Uterus (tissue), 4 donors: ENCODE data around the gene EXO5. TPM values are rescaled to one million over a fixed set of nuclear protein-coding genes. Genes with fewer than 3 reads are reported as not detected.

ENCODE experiments used
- DNase-seq, 2 donors: peaks; one replicate each; pipeline ENCODE4 v3.0.0-alpha.2; 2019 to 2020
- H3K27ac ChIP-seq, 2 donors: fragments of 200-600 bp; sonication (generic); 1 replicate in 1 of 2; 2 replicates in 1 of 2; pipeline ENCODE4 v1.5.1; 2016 to 2018
- H3K27me3 ChIP-seq, 2 donors: fragments of 200-600 bp; sonication (generic); one replicate each; pipeline ENCODE4 v1.5.1; 2018 to 2019; ENCODE audit warnings: control low read depth in 1 of 2
- H3K36me3 ChIP-seq, 2 donors: fragments of 200-600 bp; sonication (generic); one replicate each; pipeline ENCODE4 v1.5.1; 2019; ENCODE audit warnings: control low read depth in 1 of 2
- H3K4me1 ChIP-seq, 2 donors: fragments of 200-600 bp; sonication (generic); one replicate each; pipeline ENCODE4 v1.5.1; 2018 to 2019; ENCODE audit warnings: control low read depth in 1 of 2
- H3K4me3 ChIP-seq, 2 donors: fragments of 200-600 bp; sonication (generic); 1 replicate in 1 of 2; 2 replicates in 1 of 2; pipeline ENCODE4 v1.5.1; 2018 to 2019; ENCODE audit warnings: mild to moderate bottlenecking in 1 of 2
- H3K9me3 ChIP-seq, 2 donors: fragments of 200-600 bp; sonication (generic); one replicate each; pipeline ENCODE4 v1.5.1; 2019; ENCODE audit warnings: control low read depth in 1 of 2
- CTCF ChIP-seq, 4 experiments: fragments of 200-600 bp in 2 of 4; fragments of 450-650 bp in 2 of 4; sonication (generic) in 2 of 4; IDR thresholded peaks; one replicate each; pipeline ENCODE4 v1.5.1; 2016 to 2019; ENCODE audit warnings: antibody characterized with exemption in 4 of 4, mild to moderate bottlenecking in 2 of 4, moderate library complexity in 1 of 4
- POLR2A ChIP-seq, 2 donors: fragments of 450-650 bp; IDR thresholded peaks; one replicate each; pipeline ENCODE4 v1.6.1; 2016; ENCODE audit warnings: antibody characterized with exemption in 2 of 2, mild to moderate bottlenecking in 1 of 2, moderate library complexity in 1 of 2
- intact Hi-C: fragments of 100-400 bp; cut with DNase I; formaldehyde crosslinking; loops from one replicate; pipeline ENCODE4 v1.15.1; 2023; ENCODE audit warnings: low total_unique reads
- total RNA-seq, 4 donors: library from RNA; depleted of rRNA in 3 of 4; stranded (reverse); fragments of >200 nt in 3 of 4; gene quantifications; one replicate each; pipeline versions ENCODE4 v1.1.0 to v1.2.4, GENCODE V29; 2014 to 2023
- donor health status: DM: yes; HTN: yes; CAD: no.

The EXO5 gene
- total RNA-seq, 4 donors from 2014 or later: 5.3 to 22.6 (median 8.2) TPM

GRCh38 chr1:40531381-40532061 is 23.0 kb downstream of the EXO5 start, which contains the start of gene ZNF684:
Gene ZNF684, plus strand, starts transcription at chr1:40531637. Its CDS starts 1,530 bp downstream, at chr1:40533167.
- no peaks in the 10 kb centered on the region for H3K9me3 ChIP-seq
- peaks cover 0 to 6% of the 10 kb centered on the region in 2 donors for H3K4me1 ChIP-seq
- H3K36me3 ChIP-seq: no peaks in the 10 kb centered on the region
- peak; percentile 83 to 86 for DNase-seq
- intact Hi-C loops: no loop called here
- H3K27me3 ChIP-seq: no peaks in the 10 kb centered on the region
- TF ChIP-seq POLR2A (IDR thresholded peaks at IDR 0.05) (peak; percentile 17 to 38), CTCF (IDR thresholded peaks at IDR 0.05) (no peak)
- peak within 1 kb of the TSS; percentile 47 to 72 for H3K4me3 ChIP-seq
- H3K27ac ChIP-seq: peak within 1 kb of the TSS; percentile 76 to 85

GRCh38 chr1:40532062-40532389 is 23.5 kb downstream of the EXO5 start:
- Histone ChIP-seq H3K27me3 (no peaks in the 10 kb centered on the region), H3K36me3 (no peaks in the 10 kb centered on the region), H3K27ac (peak overlapping the region; percentile 76 to 85), H3K4me1 (peaks cover 0 to 6% of the 10 kb centered on the region in 2 donors), H3K4me3 (peak overlapping the region; percentile 47 to 72), H3K9me3 (no peaks in the 10 kb centered on the region)
- no peak for TF ChIP-seq CTCF (IDR thresholded peaks at IDR 0.05)
- TF ChIP-seq POLR2A (IDR thresholded peaks at IDR 0.05): no peak
- intact Hi-C loops: no loop called here
- DNase-seq: no peak

GRCh38 chr1:40532844-40533424 is 24.4 kb downstream of the EXO5 start:
- no peak for DNase-seq
- H3K4me3 ChIP-seq: no peak overlapping the region

GRCh38 chr1:40534589-40534988 is 26.0 kb downstream of the EXO5 start:
- peaks cover 0 to 6% of the 10 kb centered on the region in 2 donors for H3K4me1 ChIP-seq
- H3K27ac ChIP-seq: no peak overlapping the region
- H3K36me3 ChIP-seq: no peaks in the 10 kb centered on the region
- DNase-seq: no peak
- intact Hi-C loops: no loop called here
- no peaks in the 10 kb centered on the region for H3K9me3 ChIP-seq
- H3K27me3 ChIP-seq: no peaks in the 10 kb centered on the region
- TF ChIP-seq CTCF (IDR thresholded peaks at IDR 0.05): no peak
- no peak for TF ChIP-seq POLR2A (IDR thresholded peaks at IDR 0.05)
- no peak overlapping the region for H3K4me3 ChIP-seq

More at GRCh38 chr1:40532844-40533424, 24.4 kb downstream of the EXO5 start:
- TF ChIP-seq POLR2A (IDR thresholded peaks at IDR 0.05): no peak
- TF ChIP-seq CTCF (IDR thresholded peaks at IDR 0.05): peak; percentile 12 to 48 (median 25)
- Histone ChIP-seq H3K4me1 (peaks cover 0 to 6% of the 10 kb centered on the region in 2 donors), H3K27ac (no peak overlapping the region), H3K27me3 (no peaks in the 10 kb centered on the region), H3K9me3 (no peaks in the 10 kb centered on the region), H3K36me3 (no peaks in the 10 kb centered on the region)
- intact Hi-C loops: no loop called here

GRCh38 chr1:40535732-40536131 is 27.2 kb downstream of the EXO5 start:
- H3K36me3 ChIP-seq: no peaks in the 10 kb centered on the region
- TF ChIP-seq POLR2A (IDR thresholded peaks at IDR 0.05) (no peak), CTCF (IDR thresholded peaks at IDR 0.05) (no peak)
- intact Hi-C loops: no loop called here

More at GRCh38 chr1:40535732-40536131, 27.2 kb downstream of the EXO5 start:
- Histone ChIP-seq H3K9me3 (no peaks in the 10 kb centered on the region), H3K27ac (no peak overlapping the region), H3K4me1 (peaks cover 0 to 6% of the 10 kb centered on the region in 2 donors), H3K4me3 (no peak overlapping the region), H3K27me3 (no peaks in the 10 kb centered on the region)
- no peak for DNase-seq
